GM21529 (cell line): ENCODE measurements around the gene PCDH11Y.
"Not testable (repeated sequence)": the region's sequence is repeated elsewhere in the genome, so short reads cannot be mapped to it uniquely, and the experiment has no call there.

Source experiments
- ATAC-seq: cut with Tn5 transposase; IDR thresholded peaks from one replicate; pipeline ENCODE4 v1.9.1; 2021; ENCODE audit not compliant: unreplicated experiment

The PCDH11Y gene, protein sequence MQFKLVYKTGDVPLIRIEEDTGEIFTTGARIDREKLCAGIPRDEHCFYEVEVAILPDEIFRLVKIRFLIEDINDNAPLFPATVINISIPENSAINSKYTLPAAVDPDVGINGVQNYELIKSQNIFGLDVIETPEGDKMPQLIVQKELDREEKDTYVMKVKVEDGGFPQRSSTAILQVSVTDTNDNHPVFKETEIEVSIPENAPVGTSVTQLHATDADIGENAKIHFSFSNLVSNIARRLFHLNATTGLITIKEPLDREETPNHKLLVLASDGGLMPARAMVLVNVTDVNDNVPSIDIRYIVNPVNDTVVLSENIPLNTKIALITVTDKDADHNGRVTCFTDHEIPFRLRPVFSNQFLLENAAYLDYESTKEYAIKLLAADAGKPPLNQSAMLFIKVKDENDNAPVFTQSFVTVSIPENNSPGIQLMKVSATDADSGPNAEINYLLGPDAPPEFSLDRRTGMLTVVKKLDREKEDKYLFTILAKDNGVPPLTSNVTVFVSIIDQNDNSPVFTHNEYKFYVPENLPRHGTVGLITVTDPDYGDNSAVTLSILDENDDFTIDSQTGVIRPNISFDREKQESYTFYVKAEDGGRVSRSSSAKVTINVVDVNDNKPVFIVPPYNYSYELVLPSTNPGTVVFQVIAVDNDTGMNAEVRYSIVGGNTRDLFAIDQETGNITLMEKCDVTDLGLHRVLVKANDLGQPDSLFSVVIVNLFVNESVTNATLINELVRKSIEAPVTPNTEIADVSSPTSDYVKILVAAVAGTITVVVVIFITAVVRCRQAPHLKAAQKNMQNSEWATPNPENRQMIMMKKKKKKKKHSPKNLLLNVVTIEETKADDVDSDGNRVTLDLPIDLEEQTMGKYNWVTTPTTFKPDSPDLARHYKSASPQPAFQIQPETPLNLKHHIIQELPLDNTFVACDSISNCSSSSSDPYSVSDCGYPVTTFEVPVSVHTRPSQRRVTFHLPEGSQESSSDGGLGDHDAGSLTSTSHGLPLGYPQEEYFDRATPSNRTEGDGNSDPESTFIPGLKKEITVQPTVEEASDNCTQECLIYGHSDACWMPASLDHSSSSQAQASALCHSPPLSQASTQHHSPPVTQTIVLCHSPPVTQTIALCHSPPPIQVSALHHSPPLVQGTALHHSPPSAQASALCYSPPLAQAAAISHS (N-terminal part only)

DNA sequence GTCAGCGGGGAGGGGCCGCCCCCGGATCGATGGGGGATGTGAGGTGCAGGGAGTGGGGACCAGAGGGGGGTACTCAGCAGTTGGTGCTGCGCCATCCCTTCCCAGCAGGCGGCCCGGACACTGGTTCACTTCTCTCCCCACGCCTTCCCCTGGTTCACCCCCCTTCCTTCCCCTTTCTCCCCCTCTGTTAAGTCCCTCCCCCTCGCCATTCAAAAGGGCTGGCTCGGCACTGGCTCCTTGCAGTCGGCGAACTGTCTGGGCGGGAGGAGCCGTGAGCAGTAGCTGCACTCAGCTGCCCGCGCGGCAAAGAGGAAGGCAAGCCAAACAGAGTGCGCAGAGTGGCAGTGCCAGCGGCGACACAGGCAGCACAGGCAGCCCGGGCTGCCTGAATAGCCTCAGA, at the start of gene PCDH11Y:
Gene PCDH11Y, plus strand, starts transcription at position 240 of the 400 bp plus-strand sequence. CDS start 56,804 bp downstream, outside the sequence.
- not testable (repeated sequence) for ATAC-seq

- ATAC-seq: not testable (repeated sequence)
These were observed 32.2 kb upstream of the PCDH11Y start for GRCh38 chrY:4967894-4968293.

DNA sequence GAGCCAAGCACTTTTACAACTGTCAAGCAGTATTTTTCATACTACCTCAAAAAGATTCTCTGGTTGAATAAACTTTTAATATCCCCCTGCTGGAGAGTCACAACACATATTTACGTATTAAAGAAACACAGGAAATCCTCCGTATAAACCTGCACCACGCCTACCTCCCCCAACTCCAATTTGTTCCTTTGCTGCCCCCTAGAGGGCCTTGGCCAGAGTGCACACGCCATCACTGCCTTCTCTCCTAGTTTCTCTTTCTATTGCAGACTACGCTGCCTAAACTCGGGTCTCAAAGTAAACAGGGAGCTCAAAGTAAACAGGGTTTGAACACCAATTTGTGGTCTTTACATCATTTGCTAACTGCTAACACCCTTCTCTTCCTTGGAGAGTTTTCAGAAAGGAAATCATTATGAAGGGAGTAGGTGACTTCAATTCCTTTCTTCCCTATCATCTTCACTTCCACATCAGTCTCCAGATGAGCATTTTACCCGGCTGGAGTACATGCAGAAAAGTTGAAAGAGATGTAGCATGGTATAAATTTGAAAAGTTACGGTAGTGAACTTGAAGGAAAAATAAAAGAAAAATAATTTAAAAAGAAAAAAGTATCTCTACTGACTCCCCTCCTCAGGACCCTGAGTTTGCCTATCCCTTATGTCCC, 8.2 kb upstream of the PCDH11Y start:
- peak; percentile 100 for ATAC-seq

DNA sequence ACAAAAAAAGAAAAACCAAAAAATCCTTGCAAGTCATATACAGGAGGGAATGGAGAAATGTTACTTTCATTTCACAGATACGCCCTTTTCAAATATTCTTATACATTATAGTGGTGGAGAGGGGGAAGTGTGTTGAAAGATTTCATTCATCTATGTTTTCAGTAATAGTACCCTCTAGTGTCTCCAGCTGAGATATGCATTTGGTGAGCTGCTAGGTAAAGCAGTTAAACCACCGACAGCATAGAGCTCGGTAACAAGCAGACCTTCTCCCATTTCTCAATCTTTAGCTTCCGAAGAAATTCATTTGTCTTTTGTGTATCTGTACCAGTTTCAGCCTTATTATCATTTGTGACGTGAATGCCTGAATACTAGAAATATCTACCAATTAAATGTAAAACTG, 5.2 kb upstream of the PCDH11Y start:
- ATAC-seq: not testable (repeated sequence)

DNA sequence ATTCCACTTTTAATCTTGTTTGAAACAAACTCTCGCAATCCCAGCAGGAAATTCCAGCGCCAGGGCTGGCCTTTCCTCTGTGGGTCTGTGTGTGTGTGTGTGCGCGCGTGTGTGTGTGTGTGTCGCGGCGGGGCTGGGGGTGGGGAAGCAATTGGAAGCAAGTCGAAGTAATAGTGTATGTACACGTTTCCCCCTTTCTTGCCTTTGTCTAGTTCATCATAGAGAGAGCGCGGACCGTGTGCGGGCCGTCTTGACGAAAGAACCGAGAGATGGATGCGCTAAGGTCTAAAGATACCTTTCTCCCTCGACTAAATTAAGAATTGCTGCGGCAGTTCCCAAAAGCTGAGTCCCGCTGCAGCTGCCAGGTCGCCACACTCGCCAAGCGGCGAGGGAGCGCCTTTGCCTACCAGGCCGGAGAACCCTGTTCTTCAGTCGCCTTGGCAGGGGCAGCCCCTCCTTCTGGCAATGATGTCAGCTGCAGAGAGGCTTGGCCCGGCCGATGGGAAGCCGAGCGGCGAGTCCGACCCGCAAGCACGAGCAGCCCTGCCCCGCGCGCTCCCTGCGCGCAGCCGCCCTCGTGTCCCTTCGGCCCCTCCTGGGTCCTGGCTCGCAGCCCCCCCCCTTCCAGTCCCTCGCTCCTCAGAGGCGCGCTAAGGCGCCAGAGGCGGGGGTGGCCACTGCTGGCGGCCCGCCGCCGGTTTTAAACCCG, 2.5 kb downstream of the PCDH11Y start:
- not testable (repeated sequence) for ATAC-seq

DNA sequence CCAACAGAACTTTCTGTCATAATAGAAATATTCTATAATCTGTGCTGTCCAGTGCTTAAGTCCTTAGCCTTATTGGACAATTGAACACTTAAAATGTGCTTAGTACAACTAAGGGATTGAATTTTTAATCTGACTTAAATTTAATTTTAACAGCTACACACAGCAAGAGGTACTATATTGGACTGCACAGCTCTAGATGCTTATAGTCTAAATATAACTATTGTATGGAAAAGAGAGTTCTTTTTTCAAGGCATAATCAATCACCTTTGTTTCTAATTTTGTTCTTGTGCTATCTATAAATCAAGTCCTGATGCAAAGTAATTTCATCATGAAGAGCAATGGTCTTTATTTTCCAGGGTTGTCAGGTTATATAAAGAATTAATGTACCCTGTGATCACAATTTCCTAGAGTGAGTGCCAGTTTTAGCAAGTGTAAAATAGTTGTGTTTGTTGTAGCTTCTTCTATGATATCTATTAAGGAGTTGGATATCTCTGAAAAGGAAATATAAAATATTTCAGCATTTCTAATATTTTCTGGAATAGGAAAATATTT, 39.0 kb downstream of the PCDH11Y start:
- not testable (repeated sequence) for ATAC-seq

DNA sequence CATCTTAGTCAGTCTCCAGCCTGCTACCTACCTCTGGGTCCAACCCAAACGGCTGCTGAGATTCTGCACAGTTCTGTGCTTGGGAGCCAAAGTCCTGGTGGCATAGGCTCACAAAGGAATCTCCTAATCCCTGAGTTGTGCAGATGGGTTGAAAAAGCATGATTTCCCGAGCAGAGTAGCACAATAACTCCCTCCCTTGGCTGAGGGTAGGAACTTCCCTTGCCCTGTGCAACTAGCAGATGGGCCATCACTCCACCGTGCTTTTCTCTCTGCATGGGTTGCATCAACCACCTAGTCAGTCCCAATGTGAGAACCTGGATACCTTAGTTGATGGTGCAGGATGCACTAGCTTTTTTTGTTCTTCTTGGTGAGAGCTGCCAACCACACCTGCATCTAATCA, 82.9 kb downstream of the PCDH11Y start:
- ATAC-seq: not testable (repeated sequence)

DNA sequence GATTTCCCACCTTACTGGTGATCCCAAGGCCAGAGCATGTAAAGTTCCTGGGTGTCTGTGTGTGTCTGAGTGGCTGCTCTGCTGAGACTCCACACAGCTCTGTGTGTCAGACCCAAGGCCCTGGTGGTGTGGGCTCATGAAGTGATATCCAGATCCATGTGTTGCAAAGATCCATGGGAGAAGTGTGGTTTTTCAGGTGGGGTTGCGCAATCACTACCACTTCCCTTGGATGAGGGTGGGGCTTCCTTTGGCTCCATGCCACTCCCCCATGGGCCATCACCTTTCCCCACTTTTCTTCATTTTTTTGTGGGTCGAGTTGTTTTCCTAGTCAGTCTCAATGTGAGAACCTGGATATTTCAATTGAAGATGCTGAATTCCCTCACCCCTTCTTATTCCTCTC, 182.9 kb downstream of the PCDH11Y start:
- not testable (repeated sequence) for ATAC-seq

GRCh38 chrY:5215116-5215515, 215.0 kb downstream of the PCDH11Y start:
- not testable (repeated sequence) for ATAC-seq

- ATAC-seq: not testable (repeated sequence)
These were observed 324.8 kb downstream of the PCDH11Y start for GRCh38 chrY:5324931-5325330.

DNA sequence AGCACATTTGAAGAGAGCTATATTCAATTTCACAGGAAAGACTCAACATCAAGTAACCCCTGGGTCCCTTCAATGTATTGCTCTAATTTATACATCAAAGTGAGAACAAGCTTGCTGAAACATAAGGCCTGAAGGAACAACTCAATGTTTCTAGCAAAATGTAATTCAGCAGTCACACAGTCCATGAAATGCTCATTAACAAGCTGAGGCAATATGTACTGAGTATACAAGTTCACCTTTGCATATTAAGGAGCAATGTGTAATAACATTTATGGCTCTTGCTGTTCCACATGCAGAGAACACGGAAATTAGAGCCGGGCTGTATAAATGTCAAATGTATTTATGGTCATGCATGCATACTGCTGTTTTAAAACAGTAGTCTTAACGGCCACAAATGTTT, 342.1 kb downstream of the PCDH11Y start:
- ATAC-seq: not testable (repeated sequence)

- not testable (repeated sequence) for ATAC-seq
These were observed 543.6 kb downstream of the PCDH11Y start for GRCh38 chrY:5543705-5544104.

- not testable (repeated sequence) for ATAC-seq
These were observed 638.5 kb downstream of the PCDH11Y start for GRCh38 chrY:5638589-5638988.

GRCh38 chrY:5679265-5679664, 679.2 kb downstream of the PCDH11Y start:
- not testable (repeated sequence) for ATAC-seq

- ATAC-seq: not testable (repeated sequence)
These were observed 708.6 kb downstream of the PCDH11Y start for GRCh38 chrY:5708727-5709126.

GRCh38 chrY:5709788-5710381, 709.8 kb downstream of the PCDH11Y start:
- ATAC-seq: not testable (repeated sequence)

DNA sequence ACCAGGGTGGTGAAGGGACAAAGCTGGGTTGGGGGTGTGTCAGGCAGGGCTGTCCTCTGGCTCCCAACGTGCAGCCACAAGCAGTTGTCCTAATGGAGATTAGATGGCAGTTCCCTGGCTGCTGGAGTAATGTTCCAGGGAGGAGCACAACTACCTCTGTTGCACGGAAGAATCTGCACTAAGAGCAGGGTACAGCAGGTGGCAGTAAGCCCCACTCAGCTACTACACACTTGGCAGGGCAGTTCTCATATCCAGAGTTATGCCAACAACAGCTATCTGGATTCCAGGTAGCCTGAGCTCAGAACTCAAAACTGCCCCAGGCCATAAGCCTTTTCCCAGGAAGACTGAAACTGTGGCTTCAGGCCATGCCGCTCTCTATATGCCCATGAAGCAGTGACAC, 761.3 kb downstream of the PCDH11Y start:
- not testable (repeated sequence) for ATAC-seq

DNA sequence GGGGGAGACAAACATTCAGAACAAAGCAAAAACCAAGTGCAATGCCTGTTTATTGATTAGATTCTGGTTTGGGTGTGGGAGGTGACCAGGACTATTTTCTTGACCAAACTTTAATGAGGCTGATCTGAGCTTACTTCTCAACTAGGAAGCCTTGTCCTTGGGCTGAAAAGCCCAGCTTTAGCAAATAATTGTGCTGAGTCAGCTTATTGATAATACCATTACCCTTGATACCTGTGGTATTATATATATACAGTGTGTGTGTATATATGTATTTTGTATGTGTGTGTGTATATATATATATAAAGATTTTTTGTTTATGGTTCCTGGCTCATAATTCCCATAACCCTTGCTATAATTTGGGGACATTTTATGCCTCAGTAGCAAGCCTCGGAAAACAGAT, 776.4 kb downstream of the PCDH11Y start:
- not testable (repeated sequence) for ATAC-seq
